NCI-H2081 treated with DMSO at 0.1 percent for 48 hours (cell line): ENCODE data around the gene TSPAN17.
"Not testable (repeated sequence)": the region's sequence is repeated elsewhere in the genome, so short reads cannot be mapped to it uniquely, and the experiment has no call there.

Experiments used
- DNase-seq: peaks from one replicate; lab custom pipeline; 2025; lab: John Stamatoyannopoulos, UW

Gene TSPAN17

DNA sequence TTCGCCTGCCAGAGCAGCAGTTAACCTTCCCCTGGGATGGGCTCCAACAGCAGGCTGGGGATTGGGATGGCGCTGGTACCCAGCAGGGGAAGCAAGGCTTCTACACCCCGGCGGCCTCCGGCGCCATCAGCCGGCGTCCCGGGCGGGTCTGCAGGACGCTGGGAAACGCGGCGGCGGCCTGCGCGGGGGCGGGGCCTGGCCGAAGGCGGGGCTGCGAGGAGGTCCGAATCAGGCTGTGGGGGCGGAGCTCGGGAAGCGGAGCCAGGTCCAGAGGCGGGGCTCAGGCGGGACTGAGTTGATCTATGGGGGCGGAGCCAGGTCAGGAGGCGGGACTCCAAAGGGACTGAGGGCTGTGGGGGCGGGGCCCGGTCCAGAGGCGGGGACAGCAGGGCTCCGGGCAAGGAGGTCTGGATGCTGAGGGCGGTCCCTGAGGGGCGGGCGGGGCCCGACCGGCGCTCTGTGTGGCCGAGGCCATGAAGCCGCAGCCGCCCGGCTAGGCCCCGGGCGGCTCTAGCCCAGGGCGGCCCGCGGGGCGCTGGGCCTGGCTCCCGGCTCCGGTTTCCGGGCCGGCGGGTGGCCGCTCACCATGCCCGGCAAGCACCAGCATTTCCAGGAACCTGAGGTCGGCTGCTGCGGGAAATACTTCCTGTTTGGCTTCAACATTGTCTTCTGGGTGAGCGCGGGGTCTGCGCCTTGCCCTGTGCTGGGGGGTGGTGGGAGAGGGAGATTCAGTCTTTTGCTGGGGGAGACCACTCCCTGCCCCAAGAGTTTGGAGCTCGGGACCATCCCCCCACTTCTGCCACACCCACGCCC lies at the start of gene TSPAN17:
Gene TSPAN17 (plus strand): TSS at position 455 of the 813 bp plus-strand sequence. CDS start 132 bp downstream, at position 587.
- peak; percentile 87 for DNase-seq

GRCh38 chr5:176599749-176600430 lies 47.4 kb upstream of the TSPAN17 start:
- DNase-seq, result not testable (repeated sequence)

- no peak for DNase-seq
Observed at GRCh38 chr5:176601901-176602482, 45.3 kb upstream of the TSPAN17 start.

- no peak for DNase-seq
Observed at GRCh38 chr5:176603091-176603490, 44.2 kb upstream of the TSPAN17 start.

DNA sequence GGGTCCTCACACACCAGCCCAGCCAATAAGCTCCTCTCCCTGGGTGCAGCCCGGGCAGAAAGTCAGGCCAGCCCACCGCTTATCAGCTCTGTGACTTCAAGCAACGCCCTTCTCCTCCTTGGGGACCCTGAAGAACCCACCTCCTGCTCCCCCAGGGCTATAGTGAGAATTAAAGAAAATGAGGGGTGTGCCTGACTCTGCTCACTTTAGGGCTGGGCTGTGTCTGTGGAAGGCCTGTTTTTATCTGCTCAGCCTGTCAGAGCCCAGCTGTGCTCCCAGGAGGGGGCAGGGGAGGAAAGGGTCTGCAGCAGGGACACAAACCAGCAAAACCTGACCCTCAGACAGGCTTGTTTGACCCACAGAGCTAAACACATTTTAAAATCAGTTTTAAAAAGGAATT lies 41.3 kb upstream of the TSPAN17 start:
- DNase-seq, result no peak

DNA sequence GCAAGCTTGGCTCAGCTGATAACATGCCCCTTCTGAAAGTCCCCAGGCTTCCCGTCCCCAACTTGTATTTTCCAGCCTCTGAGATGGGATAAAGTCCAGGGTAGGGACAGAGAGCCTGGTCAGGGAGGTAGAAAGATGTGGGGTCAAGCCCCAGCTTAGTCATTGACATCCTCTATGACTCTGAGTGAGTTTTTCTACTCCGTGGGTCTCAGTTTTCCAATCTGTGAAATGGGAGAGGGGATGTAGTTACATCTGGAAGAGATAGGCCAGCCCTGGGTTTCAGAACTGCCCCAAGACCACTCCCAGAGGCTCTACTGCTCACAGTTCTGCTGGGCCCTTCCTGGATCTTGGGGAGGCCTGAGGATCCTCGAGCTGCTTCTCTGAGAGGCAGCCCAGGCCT lies 40.4 kb upstream of the TSPAN17 start:
- DNase-seq, result no peak

- no peak for DNase-seq
Observed at GRCh38 chr5:176608142-176608705, 39.1 kb upstream of the TSPAN17 start.

- DNase-seq, result no peak
Observed at GRCh38 chr5:176608937-176609723, 38.2 kb upstream of the TSPAN17 start.

- DNase-seq, result no peak
Observed at GRCh38 chr5:176609724-176610434, 37.4 kb upstream of the TSPAN17 start, which contains the start of gene GPRIN1. Gene GPRIN1, minus strand, starts transcription at chr5:176610156. Its CDS starts 10,322 bp downstream, at chr5:176599834.

DNA sequence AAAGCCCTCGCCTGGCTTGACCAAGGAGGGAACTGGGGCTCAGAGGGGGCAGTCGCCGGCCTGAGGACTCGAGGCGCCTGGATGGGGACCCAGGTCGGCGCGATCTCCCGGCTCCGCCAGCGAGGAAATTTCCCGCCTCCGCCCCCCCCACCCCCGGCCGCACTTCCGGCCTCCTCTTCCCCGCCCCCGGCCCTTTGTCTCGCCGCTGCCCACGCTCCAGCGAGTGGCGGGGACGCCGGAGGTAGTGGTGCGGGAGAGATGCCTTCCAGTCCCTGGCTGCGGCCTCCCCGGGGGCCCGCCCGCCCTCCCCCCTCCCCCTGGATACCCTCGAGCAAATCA lies 36.9 kb upstream of the TSPAN17 start:
- no peak for DNase-seq

DNA sequence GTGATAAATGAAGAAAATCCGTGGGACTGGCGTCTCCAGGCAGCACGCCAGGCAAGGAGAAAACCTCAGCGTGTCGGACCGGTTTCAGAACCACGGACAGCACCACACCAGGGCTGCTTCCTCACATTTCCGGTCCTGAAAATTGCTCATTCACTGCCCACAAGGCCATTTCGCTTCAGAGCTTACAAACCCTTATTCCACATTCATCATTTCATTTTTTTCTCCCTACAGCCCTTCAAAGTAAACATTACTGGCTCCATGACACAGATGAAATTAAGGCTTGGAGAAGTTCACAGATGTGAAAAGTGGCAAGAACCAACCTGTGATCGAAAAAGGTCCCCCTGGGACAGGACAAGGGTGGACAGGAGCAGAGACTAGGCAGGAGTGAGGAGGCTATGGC lies 35.8 kb upstream of the TSPAN17 start:
- no peak for DNase-seq

- no peak for DNase-seq
Observed at GRCh38 chr5:176612008-176612407, 35.3 kb upstream of the TSPAN17 start.

DNA sequence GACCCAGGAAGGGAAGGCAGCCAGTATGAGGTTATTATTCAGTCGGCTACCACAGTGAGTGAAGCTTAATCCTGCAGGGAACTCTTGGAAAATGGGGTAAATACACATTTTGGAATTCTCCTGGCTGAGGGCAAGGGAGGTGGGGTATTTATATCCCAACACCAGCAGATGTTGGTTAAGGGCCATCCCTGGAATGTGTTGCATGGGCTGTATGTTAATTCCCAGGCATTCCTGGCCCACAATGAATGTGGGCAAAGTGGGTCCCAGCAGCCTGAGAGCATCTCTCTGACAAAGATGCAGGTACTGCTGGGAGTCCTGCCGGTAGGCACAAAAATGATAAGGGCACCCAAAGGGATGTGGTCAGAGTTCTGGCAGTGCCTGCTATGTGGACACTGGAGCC lies 34.4 kb upstream of the TSPAN17 start:
- no peak for DNase-seq

- DNase-seq, result no peak
Observed at GRCh38 chr5:176614805-176615478, 32.3 kb upstream of the TSPAN17 start.

DNA sequence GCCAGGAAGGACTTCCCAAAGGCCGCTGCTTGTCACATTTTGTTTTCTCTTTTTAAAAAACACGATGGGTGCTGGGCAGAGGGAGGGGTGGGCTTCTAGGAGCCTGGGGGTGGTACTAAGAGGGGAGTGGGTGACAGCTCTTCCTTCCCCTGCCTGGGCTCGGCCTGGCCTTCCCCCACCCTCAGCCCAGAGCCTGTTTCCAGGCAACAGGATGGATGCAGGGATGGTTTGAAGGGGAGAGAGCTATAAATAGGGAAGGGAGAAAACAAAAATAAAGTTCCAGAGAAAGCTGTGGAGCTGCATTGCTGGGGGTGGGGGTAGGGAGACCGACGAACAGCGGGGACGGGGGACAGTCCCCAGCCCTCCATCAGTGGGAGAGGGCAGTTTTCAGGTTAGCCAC lies 30.8 kb upstream of the TSPAN17 start:
- DNase-seq, result no peak

DNA sequence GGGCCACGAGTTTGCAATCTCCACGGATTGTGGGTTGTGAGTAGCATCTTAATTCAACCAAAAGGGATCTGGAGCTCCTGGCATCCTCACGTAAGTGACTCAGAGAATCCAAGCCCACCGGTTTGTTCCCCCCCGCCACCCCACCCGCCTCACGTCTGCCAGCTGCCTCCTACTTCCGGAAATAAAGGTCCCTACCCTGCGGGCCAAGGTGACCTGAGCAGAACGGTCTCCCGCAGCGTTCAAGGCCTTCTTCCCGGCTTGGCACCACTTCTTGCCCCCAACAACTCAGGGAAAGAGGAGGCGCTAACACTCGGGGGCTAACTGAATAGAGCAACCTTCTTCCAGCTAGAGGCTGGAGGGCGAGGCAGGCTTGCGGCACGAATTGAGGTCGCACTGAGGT lies 28.5 kb upstream of the TSPAN17 start:
- DNase-seq, result no peak

DNA sequence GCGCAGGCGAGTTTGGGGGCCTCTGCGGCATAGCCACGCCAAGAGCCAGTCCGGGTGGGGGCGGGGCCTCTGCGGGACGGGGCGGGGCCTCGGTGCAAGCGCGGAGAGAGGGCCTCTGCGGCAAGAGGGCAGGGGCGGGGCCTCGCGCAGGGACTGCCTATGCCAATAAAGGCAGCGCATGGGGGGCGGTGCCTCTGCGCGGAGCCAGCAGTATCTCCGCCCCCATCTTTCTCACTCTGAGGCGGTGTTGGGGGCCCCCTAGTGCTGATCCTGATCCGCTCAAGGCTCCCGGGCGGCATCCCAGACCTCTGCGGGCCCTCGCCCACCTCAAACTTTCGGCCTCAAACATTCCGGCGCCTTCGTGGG lies 28.1 kb upstream of the TSPAN17 start:
- DNase-seq, result no peak

GRCh38 chr5:176619569-176620332 lies 27.5 kb upstream of the TSPAN17 start:
- DNase-seq, result no peak

GRCh38 chr5:176620333-176620981 lies 26.8 kb upstream of the TSPAN17 start:
- DNase-seq, result no peak
